ENCODE measurements around the gene TTC36.

TTC36 gene

GRCh38 chr11:118529584-118530175 lies 2.4 kb downstream of the TTC36 start:
- H4K20me1 ChIP-seq (ENCODE audit: control insufficient read depth, insufficient read depth, low read depth, low read length): no peaks in the 10 kb centered on the region
- H3K79me2 ChIP-seq (ENCODE audit: control insufficient read depth, low read length): no peaks in the 10 kb centered on the region
- 0 out of 2 replicates have a peak, but pooled peaks cover 3% of the 10 kb centered on the region for H3K27me3 ChIP-seq (ENCODE audit: control insufficient read depth, low read length)
- H3F3A ChIP-seq (ENCODE audit: control insufficient read depth, insufficient read depth): peaks cover 20% of the 10 kb centered on the region
- peaks cover 5% of the 10 kb centered on the region for H3K36me3 ChIP-seq (ENCODE audit: control insufficient read depth, low read length)
- no peaks in the 10 kb centered on the region for H3K9me3 ChIP-seq (ENCODE audit: control insufficient read depth, insufficient read depth, low read length)
- H3K4me3 ChIP-seq (ENCODE audit: low read length): peak overlapping the region; percentile 85
- peaks cover 18% of the 10 kb centered on the region for H3K4me1 ChIP-seq (ENCODE audit: control insufficient read depth, low read length)
- TF ChIP-seq CTCF (IDR thresholded peaks at IDR 0.05; ENCODE audit: low read depth, low read length, poor library complexity, severe bottlenecking) (no peak), EZH2phosphoT487 (IDR thresholded peaks at IDR 0.05; ENCODE audit: borderline replicate concordance, low read length) (no peak)
- peak overlapping the region; percentile 77 for H3K4me2 ChIP-seq (ENCODE audit: low read length)
- H3K9me2 ChIP-seq (replicated peaks; ENCODE audit: control insufficient read depth, low read length): no peaks in the 10 kb centered on the region
- H3K27ac ChIP-seq (ENCODE audit: low read depth, low read length): no peak overlapping the region

GRCh38 chr11:118530180-118530682 lies 3.0 kb downstream of the TTC36 start:
- H4K20me1 ChIP-seq (ENCODE audit: control insufficient read depth, insufficient read depth, low read depth, low read length): no peaks in the 10 kb centered on the region
- H3K79me2 ChIP-seq (ENCODE audit: control insufficient read depth, low read length): no peaks in the 10 kb centered on the region
- H3K27me3 ChIP-seq (ENCODE audit: control insufficient read depth, low read length): 0 out of 2 replicates have a peak, but pooled peaks cover 3% of the 10 kb centered on the region
- H3K4me1 ChIP-seq (ENCODE audit: control insufficient read depth, low read length): peaks cover 18% of the 10 kb centered on the region
- no peaks in the 10 kb centered on the region for H3K9me3 ChIP-seq (ENCODE audit: control insufficient read depth, insufficient read depth, low read length)
- peak overlapping the region; percentile 85 for H3K4me3 ChIP-seq (ENCODE audit: low read length)
- no peak overlapping the region for H3K27ac ChIP-seq (ENCODE audit: low read depth, low read length)
- H3K36me3 ChIP-seq (ENCODE audit: control insufficient read depth, low read length): no peaks in the 10 kb centered on the region
- peaks cover 18% of the 10 kb centered on the region for H3F3A ChIP-seq (ENCODE audit: control insufficient read depth, insufficient read depth)
- no peaks in the 10 kb centered on the region for H3K9me2 ChIP-seq (replicated peaks; ENCODE audit: control insufficient read depth, low read length)
- peak overlapping the region; percentile 77 for H3K4me2 ChIP-seq (ENCODE audit: low read length)
- TF ChIP-seq CTCF (IDR thresholded peaks at IDR 0.05; ENCODE audit: low read depth, low read length, poor library complexity, severe bottlenecking) (no peak), EZH2phosphoT487 (IDR thresholded peaks at IDR 0.05; ENCODE audit: borderline replicate concordance, low read length) (no peak)

- peak within 1 kb of the TSS; percentile 77 for H3K4me2 ChIP-seq (ENCODE audit: low read length)
- H3K27me3 ChIP-seq (ENCODE audit: control insufficient read depth, low read length): 0 out of 2 replicates have a peak, but pooled peaks cover 3% of the 10 kb centered on the region
- no peaks in the 10 kb centered on the region for H3K79me2 ChIP-seq (ENCODE audit: control insufficient read depth, low read length)
- H3K4me1 ChIP-seq (ENCODE audit: control insufficient read depth, low read length): peaks cover 18% of the 10 kb centered on the region
- H3K27ac ChIP-seq (ENCODE audit: low read depth, low read length): no peak within 1 kb of the TSS
- no peaks in the 10 kb centered on the region for H4K20me1 ChIP-seq (ENCODE audit: control insufficient read depth, insufficient read depth, low read depth, low read length)
- no peaks in the 10 kb centered on the region for H3K9me2 ChIP-seq (replicated peaks; ENCODE audit: control insufficient read depth, low read length)
- no peaks in the 10 kb centered on the region for H3K36me3 ChIP-seq (ENCODE audit: control insufficient read depth, low read length)
- peak within 1 kb of the TSS; percentile 85 for H3K4me3 ChIP-seq (ENCODE audit: low read length)
- TF ChIP-seq CTCF (IDR thresholded peaks at IDR 0.05; ENCODE audit: low read depth, low read length, poor library complexity, severe bottlenecking) (no peak), EZH2phosphoT487 (IDR thresholded peaks at IDR 0.05; ENCODE audit: borderline replicate concordance, low read length) (no peak)
- peaks cover 11% of the 10 kb centered on the region for H3F3A ChIP-seq (ENCODE audit: control insufficient read depth, insufficient read depth)
- no peaks in the 10 kb centered on the region for H3K9me3 ChIP-seq (ENCODE audit: control insufficient read depth, insufficient read depth, low read length)
Observed at GRCh38 chr11:118530683-118531596, 3.7 kb downstream of the TTC36 start, which contains the start of gene TMEM25. TMEM25 (plus strand) TSS chr11:118531192; CDS start chr11:118531802, 610 bp downstream.

All from DOHH2 (cell line).